Ectodermal cell (in vitro differentiated cells): ENCODE data around the gene SSB.
"Not testable (repeated sequence)": the region's sequence is repeated elsewhere in the genome, so short reads cannot be mapped to it uniquely, and the experiment has no call there.

Experiments
- H3K27ac ChIP-seq: 2 replicates; pipeline ENCODE4 v1.7.0; 2013; ENCODE audit warnings: mild to moderate bottlenecking, low read depth, low read length; ENCODE audit not compliant: insufficient read depth, poor library complexity, severe bottlenecking
- H3K27me3 ChIP-seq: 2 replicates; pipeline ENCODE4 v1.7.0; 2013; ENCODE audit warnings: mild to moderate bottlenecking, low read length; ENCODE audit not compliant: insufficient read depth, control insufficient read depth, poor library complexity, severe bottlenecking
- H3K36me3 ChIP-seq: one replicate; pipeline ENCODE4 v1.7.0; 2013; ENCODE audit warnings: low read length; ENCODE audit not compliant: control insufficient read depth, insufficient read depth
- H3K4me1 ChIP-seq: one replicate; pipeline ENCODE4 v1.7.0; 2013; ENCODE audit warnings: low read length; ENCODE audit not compliant: control insufficient read depth, insufficient read depth
- H3K4me3 ChIP-seq: 2 replicates; pipeline ENCODE4 v1.7.0; 2013; ENCODE audit warnings: low read depth, low read length, control low read depth; ENCODE audit not compliant: insufficient read depth
- H3K9me3 ChIP-seq: 2 replicates; pipeline ENCODE4 v1.7.0; 2013; ENCODE audit warnings: mild to moderate bottlenecking, low read length, moderate library complexity; ENCODE audit not compliant: control insufficient read depth
- WGBS, 2 experiments: methylation state at CpG; one replicate each; pipeline ENCODE4 v1.1.7; 2013; ENCODE audit warnings: missing lambda C conversion rate in 2 of 2; 5-methylcytosine and 5-hydroxymethylcytosine counted together

SSB gene

DNA sequence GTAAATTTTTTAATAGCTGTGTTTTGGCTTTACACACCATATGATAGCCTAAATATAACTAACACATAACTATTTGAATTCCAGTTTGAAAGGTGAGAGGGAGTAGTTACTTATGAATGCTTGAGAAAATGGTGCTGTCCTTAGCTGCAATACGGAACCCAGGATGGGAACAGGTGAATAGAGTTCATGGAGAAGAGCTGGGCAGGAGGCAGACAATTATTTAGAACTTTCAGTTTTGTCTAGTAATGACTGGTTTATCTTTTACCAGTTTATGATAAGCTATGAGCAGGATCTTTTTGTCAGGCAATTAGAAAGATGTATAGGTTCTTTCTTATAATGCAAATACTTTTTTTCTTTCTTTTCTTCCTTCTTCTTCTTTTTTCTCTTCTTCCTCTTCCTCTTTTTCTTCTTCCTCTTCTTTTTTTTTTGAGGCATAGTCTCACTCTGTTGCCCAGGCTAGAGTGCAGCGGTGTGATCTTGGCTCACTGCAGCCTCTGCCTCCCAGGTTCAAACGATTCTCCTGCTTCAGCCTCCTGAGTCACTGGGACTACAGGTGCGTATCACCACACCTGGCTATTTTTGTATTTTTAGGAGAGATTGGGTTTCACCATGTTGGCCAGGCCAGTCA lies 54.5 kb downstream of the SSB start:
- 92 to 95% methylated on average over 4 of the region's 4 CpGs for WGBS, 2 experiments
- Histone ChIP-seq H3K9me3 (no peaks in the 10 kb centered on the region), H3K27ac (no peak overlapping the region), H3K27me3 (no peaks in the 10 kb centered on the region), H3K36me3 (no peaks in the 10 kb centered on the region), H3K4me1 (no peaks in the 10 kb centered on the region), H3K4me3 (no peak overlapping the region)

GRCh38 chr2:169855281-169856258 lies 56.9 kb downstream of the SSB start:
- H3K27me3 ChIP-seq, H3K4me3 ChIP-seq, H3K9me3 ChIP-seq, H3K36me3 ChIP-seq, H3K4me1 ChIP-seq, H3K27ac ChIP-seq: not testable (repeated sequence)
- 93 to 95% methylated on average over 40 to 41 of the region's 42 CpGs for WGBS, 2 experiments

DNA sequence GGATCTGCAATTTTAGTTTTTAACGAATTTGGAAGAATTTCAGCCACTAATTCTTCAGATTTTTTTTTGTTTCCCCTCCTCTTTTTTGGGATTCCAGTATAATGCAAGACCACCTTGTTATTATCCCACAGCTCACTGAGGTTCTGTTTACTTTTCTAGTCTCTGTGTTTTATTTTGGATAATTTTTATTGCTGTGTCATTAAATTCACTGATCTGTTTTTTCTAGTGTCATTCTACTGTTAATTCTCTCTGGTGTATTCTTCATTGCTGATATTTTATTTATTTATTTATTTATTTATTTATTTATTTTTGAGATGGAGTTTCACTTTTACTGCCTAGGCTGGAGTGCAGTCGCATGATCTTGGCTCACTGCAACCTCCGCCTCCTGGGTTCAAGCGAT lies 60.8 kb downstream of the SSB start:
- Histone ChIP-seq H3K27ac (no peak overlapping the region), H3K9me3 (no peaks in the 10 kb centered on the region), H3K4me1 (no peaks in the 10 kb centered on the region), H3K27me3 (no peaks in the 10 kb centered on the region), H3K4me3 (no peak overlapping the region), H3K36me3 (no peaks in the 10 kb centered on the region)
- 96 to 98% methylated on average over 4 of the region's 4 CpGs for WGBS, 2 experiments

GRCh38 chr2:169860149-169860548 lies 61.5 kb downstream of the SSB start:
- Histone ChIP-seq H3K27ac (no peak overlapping the region), H3K9me3 (no peaks in the 10 kb centered on the region), H3K27me3 (no peaks in the 10 kb centered on the region), H3K4me1 (no peaks in the 10 kb centered on the region), H3K36me3 (no peaks in the 10 kb centered on the region), H3K4me3 (no peak overlapping the region)
- 94 to 99% methylated on average over 4 of the region's 4 CpGs for WGBS, 2 experiments
